ENCODE results near the gene FAM187B.
"Not testable (repeated sequence)": the region's sequence is repeated elsewhere in the genome, so short reads cannot be mapped to it uniquely, and the experiment has no call there.

FAM187B gene

DNA sequence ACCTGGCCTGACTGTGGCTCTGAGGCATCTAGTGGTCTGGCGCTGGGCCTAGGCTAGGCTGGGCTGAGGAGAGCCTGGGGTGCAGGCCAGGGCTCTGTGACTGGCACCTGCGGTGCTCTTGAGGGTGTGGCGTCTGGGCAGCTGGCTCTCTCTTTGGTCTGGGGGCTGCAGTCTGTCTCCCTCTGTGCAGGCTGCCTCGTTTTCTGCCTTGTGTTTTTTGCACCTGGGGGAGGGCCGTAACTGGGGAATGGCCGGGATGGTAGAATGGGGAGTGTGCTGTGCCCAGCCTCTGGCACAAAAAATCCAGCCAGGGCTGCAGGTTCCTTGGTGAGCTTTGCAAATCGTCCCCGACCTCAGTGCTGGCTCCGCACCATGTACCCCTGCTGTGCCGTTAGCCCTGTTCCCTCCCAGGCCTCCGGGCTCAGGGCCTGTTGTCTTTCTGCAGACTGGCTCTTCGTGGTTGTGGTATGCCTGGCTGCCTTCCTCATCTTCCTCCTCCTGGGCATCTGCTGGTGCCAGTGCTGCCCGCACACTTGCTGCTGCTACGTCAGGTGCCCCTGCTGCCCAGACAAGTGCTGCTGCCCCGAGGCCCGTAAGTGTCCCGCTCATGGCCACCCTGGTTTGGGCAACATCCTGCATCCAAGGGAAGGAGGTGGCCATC is 33.7 kb upstream of the FAM187B start:
- in situ Hi-C loops (cut with MboI; ENCODE audit: low sequenced_read_pairs) = no loop called here

DNA sequence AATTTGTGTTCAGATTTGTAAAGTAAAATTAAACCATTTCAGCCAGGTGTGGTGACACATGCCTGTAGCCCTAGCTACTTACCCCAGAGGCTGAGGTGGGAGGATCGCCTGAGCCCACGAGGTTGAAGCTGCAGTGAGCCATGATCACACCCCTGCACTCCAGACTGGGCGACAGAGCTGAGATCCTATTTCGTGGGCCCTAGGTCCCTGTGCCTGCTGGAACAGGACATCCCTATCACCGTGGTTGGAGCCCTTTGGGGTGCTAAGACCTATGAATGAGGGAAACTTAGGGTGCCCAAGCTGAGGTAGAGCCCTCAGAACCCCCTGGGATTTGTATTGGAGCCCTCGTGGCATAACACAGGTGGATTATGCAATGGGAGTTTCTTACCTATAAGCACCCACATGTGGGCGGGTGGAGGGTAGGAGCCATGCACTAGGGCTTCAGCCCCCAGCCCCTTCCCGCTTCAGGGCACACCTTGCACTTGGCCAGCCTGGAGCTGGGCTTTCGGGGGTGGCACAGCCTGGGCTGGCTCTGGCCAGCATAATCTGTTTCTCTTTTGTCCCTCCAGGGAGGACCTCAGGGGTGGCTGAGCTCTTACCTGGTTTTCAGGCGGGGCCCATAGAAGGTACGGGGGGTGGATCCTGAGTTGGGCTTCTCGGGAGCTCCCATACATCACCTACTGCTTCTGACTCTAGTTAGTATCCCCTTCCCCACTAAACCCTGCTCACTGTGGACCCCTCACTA is 33.0 kb upstream of the FAM187B start:
- in situ Hi-C loops (cut with MboI; ENCODE audit: low sequenced_read_pairs) = no loop called here

DNA sequence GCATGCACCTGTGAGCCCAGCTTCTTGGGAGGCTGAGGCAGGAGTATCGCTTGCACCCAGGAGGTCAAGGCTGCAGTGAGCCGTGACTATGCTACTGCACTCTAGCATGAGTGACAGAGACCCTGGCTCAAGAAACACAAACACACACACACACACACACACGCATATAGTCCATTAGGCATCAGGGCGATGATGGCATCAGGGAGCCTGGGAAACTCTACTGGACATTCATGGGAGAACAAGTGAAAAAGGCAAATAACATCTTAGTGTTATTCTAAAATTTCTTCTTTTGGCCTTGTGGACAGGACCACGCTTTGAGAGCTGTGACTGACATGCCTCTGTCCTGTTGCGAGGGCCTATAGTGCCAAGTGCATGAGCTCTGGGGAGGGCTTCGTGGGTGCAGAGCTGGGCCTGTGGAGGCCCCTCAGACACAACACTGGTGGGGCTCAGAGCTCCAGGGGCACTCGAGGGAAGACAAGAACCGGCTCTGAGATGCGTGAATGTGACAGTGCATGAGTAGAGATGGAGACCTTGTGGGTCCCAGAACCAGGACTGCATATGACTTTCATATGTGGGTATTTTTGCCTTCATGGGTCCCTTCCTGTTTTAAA is 32.3 kb upstream of the FAM187B start:
- in situ Hi-C loops (cut with MboI; ENCODE audit: low sequenced_read_pairs) = no loop called here

DNA sequence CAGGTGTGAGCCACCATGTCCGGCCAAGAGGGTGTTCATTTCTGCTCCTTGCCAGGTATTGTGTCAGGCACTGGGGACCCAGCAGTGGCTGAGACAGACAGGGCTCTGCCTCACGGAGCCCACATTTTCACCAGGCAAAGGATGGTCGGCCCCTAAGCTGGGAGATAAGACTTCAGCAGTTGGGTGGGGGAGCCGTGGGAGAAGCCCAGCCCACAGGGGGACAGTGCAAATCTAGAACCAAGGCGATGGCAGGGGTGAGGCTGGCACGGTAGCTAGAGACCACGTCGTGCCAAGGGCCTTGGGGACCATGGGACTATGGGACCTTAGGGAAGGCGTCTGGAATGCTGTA is 28.5 kb upstream of the FAM187B start:
- in situ Hi-C loops (cut with MboI; ENCODE audit: low sequenced_read_pairs) = no loop called here

- in situ Hi-C loops (cut with MboI; ENCODE audit: low sequenced_read_pairs) = no loop called here
Measured at GRCh38 chr19:35256566-35256965, 28.0 kb upstream of the FAM187B start.

DNA sequence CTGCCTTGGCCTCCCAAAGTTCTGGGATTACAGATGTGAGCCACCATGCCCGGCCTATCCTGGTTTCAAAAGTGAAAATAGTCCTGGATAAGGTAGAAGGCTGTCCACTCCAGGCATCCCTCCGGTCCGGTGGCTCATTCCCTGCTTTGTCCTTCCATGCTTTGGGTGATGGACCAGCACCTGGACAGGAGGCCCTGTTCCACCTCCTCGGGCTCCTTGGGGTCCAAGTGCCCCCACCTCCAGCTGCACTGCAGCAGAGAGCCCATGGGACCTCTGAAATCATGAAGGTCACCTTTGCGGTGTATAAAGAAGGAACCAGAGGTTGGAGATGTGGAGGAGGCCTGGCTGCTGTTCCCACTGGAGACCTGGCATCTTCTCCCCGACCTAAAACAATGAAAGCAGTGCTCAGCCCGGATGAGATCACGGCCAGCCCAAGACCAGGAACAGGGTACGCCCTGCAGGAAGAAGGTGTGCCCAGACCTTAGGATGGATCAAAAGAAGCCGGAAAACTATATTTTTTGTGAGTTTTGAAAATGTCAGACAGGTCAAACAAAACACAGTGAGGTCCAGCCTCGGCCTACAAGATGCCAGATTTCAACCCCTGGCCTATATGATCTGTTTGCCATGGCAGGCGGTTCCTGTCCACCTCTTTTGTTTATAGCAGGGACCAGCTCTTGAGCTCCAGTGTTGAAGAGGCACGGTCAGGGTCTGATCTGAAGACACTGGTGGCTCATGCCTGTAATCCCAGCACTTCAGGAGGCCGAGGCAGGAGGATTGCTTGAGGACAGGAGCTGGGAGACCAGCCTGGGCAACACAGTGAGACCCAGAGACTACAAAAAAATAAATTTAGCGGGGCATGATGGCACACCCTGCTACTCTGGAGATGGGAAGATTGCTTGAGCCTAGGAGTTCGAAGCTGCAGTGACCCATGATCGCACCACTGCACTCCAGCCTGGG is 26.1 kb upstream of the FAM187B start:
- in situ Hi-C loops (cut with MboI; ENCODE audit: low sequenced_read_pairs) = no loop called here

DNA sequence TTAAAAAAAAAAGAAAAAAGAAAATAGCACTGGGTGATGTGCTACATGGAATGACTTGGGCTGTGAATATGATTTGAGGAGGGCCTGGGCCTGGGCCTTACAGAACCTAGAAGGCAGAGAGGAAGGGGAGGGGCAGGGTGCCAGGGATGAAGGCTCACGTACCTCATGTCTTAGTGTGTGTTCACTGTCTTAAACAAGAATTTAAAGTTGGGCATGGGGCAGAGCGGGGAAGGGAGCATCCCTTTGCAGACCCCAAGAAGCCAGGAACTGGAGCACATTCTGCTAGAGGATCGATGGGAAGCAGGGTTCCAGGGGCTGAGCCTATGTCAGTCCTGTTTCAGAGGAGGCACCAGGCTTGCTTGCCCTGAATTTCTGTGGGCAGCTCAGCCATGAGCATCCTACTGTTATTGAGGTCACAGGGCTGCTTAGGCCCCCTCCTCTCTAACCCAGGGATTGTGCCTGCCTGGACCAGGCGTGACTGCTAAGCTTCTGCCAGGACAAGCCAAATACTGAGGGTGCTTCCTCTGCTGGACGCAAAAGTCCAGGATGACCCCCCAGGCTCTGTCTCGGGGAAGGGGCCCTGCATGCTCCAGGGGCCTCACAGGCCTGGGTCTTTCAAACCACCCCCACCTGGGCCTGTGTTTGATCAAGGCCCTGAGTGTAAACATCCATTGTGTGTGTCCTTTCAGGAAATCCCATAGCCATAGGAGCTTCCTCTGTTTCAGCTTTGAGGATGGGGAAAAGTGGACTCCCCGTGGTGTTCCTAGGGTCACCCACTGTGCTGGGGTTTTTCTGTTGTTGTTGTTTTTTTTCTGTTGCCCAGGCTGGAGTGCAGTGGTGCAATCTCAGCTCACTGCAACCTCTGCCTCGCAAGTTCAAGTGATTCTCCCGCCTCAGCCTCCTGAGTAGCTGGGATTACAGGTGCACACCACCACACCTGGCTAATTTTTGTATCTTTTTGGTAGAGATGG is 25.1 kb upstream of the FAM187B start:
- in situ Hi-C loops (cut with MboI; ENCODE audit: low sequenced_read_pairs) = no loop called here

DNA sequence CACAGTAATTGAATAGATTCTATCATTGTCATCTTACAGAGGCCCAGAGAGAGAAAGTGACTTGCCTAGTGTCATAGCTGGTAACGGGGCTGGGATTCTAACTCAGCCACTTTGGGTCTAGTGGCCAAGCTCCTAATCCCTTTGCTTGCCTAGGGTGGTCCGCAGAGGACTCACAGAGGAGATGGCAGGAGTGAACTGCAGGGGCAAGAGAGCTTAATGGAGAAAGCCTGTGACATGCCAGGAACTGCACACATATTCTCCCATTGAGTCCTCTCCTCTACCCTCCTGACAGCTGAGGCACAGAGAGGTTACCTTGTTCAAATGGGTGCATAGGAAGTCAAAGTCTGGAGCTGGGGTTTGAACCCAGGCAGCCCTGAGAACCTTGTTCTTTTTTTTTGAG is 22.9 kb upstream of the FAM187B start:
- in situ Hi-C loops (cut with MboI; ENCODE audit: low sequenced_read_pairs) = no loop called here

DNA sequence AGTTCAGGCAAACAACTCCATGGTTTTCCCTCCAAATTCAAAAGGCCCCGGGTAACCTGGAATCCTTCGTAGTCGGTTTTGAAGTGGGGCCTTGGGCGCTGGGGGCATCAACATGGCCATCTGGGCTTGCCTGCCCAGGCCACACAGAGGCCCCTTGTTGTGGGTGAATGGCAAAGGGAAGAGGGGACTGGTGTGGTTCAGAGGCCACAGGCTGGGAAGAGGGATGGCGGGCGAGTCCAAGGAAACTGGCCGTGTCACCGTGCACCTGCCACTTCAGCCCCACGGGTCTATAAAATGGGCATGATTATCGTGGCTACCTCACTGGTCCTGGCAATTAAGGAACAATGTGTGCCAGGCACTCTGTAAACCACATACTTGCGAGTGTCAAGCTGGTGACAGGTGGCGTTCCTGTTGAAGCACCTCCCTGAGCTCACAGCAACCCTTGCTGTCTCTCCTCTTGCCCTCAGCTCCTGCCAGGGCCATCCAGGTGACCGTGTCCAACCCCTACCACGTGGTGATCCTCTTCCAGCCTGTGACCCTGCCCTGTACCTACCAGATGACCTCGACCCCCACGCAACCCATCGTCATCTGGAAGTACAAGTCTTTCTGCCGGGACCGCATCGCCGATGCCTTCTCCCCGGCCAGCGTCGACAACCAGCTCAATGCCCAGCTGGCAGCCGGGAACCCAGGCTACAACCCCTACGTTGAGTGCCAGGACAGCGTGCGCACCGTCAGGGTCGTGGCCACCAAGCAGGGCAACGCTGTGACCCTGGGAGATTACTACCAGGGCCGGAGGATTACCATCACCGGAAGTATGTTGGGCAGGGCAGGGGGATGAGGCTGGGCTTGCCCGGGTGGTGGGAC is 21.5 kb upstream of the FAM187B start:
- in situ Hi-C loops (cut with MboI; ENCODE audit: low sequenced_read_pairs) = no loop called here

DNA sequence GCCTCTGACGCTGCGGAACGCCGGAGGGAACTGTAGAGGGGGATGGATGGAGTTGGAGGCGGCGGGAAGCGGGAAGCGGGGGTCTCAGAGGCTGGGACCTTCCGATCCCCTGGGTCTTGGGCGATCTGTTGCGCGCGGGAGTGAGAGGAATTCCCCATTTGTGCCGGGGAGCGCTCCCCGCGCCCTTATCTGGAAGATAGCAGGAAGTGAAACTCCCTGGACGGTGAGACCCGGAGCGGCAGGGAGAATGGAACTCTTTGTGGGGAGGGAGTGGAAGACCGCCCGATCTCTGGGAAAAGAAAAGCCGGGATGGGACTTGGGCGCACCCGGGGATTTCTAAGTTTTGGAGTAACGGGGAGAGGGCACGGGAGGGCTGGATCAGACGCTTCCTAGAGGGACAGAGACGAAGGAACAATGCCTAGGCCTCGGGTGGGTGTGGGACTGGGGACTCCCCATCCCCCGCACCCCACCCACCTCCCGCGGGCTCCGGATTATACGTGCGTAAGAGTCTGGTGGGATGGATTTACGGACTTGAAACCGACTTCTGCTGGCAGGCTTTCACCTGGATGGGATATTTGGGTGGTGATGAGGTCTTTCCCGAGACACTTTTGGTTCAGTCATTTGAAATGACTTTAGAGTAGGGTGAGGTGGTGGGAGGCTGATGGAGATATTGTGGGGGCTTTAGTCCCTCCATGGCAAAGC is 20.8 kb upstream of the FAM187B start:
- in situ Hi-C loops (cut with MboI; ENCODE audit: low sequenced_read_pairs) = no loop called here

GRCh38 chr19:35248310-35249145 is 20.0 kb upstream of the FAM187B start, which contains the start of gene LSR:
TSS of gene LSR (plus strand) at chr19:35249002. CDS start at chr19:35249023, 21 bp downstream.
- in situ Hi-C loops (cut with MboI; ENCODE audit: low sequenced_read_pairs) = no loop called here

DNA sequence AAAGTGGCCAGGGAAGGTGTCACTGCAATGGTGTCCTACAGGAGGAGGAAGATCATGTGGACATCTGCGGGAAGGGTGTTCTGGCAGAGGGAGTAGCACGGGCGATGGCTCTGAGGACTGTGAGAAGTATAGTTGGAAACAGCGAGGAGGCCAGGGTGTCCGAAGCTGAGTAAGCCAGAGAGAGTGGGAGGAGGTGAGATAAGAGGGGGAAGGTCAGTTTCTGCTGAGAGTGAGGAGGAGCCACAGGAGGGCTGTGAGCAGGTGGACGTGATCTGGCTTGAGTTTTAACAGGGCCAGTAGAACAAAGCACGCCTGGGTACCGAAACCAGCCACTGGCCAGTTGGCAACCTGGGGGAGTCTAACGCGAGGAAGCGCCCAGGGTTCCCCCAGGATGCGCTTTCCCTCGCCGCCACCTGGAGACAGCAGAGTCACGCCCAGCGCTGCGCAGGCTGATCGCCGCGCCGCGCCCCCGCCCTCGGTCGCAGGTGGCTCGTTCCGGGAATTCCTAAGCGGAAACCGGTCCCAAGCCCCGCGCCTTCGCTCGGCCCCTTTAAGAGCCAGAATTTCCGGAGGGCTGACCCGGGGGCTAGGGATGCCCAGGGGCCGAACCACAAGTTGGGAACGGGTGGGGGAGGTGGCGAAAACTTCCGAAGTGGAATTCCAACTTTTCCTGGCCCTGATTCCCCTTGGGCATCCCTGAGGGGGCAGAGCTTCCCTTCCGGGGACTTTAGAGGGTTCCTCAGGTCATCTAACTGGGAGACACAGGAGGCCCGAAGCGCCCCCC is 19.2 kb upstream of the FAM187B start:
- in situ Hi-C loops (cut with MboI; ENCODE audit: low sequenced_read_pairs) = no loop called here

GRCh38 chr19:35246466-35247092 is 18.0 kb upstream of the FAM187B start:
- in situ Hi-C loops (cut with MboI; ENCODE audit: low sequenced_read_pairs) = no loop called here

DNA sequence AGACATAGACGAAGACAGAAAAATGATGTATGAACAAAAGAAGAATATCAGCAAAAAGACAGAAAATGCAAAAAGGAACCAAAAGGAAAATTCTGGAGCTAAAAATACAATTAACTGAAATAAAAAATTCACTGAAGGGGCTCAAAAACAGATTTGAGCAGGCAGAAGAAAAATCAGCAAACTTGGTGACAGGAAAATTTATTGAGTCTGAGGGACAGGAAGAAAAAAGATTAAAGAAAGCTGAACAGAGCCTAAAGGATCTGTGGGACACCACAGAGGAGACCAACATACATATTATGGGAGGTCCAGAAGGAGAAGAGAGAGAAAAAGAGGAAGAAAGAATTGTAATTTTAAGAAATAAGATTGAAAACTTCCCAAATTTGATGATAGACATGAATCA is 12.9 kb upstream of the FAM187B start:
- in situ Hi-C loops (cut with MboI; ENCODE audit: low sequenced_read_pairs) = no loop called here

DNA sequence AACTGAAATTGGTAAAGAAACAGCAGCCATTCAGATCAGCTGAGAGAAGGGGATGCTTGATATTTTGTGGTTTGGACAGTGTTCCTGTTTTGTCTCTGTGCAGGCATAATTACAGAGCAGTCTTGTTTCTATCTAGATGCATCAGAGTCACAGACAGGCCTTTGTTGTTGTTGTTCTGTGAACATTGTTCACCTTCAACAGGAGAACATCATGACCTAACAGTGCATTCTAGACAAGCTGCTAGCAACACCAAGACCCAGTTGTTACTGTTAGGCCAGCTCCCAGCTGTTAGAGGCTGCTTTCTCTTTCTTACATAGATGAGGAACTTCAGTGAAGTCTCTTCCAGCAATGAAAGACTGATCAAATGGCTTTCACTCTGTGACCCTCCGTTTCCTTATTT is 11.8 kb upstream of the FAM187B start:
- in situ Hi-C loops (cut with MboI; ENCODE audit: low sequenced_read_pairs) = no loop called here

DNA sequence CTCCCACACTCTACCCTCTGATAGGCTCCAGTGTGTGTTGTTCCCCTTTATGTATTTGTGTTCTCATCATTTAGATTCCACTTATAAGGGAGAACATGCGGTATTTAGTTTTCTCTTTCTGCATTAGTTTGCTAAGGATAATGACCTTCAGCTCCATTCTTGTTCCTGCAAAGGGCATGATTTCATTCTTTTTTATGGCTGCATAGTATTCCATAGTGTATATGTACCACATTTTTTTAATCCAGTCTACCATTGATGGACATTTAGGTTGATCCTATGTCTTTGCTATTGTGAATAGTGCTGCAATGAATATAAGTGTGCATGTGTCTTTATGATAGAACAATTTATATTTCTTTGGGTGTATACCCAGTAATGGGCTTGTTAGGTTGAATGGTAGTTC is 11.1 kb upstream of the FAM187B start:
- in situ Hi-C loops (cut with MboI; ENCODE audit: low sequenced_read_pairs) = not testable (repeated sequence)
